ENCODE measurements around the gene TNRC18. TPM values are rescaled to one million over a fixed set of nuclear protein-coding genes. Genes with fewer than 3 reads are reported as not detected.

TNRC18 gene
- total RNA-seq, 2 experiments from 2014 or later = 12.2 to 64.2 TPM

GRCh38 chr7:5403442-5403841 lies 20.2 kb downstream of the TNRC18 start:
- no peak overlapping the region for H3K4me3 ChIP-seq (ENCODE audit: low read depth, low read length, poor library complexity, severe bottlenecking)
- no peak for TF ChIP-seq CTCF (conservative IDR thresholded peaks at IDR 0.05; ENCODE audit: low read length)
- no peak for TF ChIP-seq EZH2phosphoT487 (IDR thresholded peaks at IDR 0.05; ENCODE audit: borderline replicate concordance, low read depth, low read length)
- H3K79me2 ChIP-seq (ENCODE audit: insufficient read depth, low read depth, low read length) = no peaks in the 10 kb centered on the region
- no peak overlapping the region for H2AFZ ChIP-seq (ENCODE audit: low read length)
- no peak overlapping the region for H3K4me2 ChIP-seq (ENCODE audit: low read length)
- no peaks in the 10 kb centered on the region for H4K20me1 ChIP-seq (ENCODE audit: insufficient read depth, low read length)
- ChIA-PET POLR2A (interaction anchor here (1.2 kb wide), 1 partner anchor 24 kb away, joined by 7 read pairs; no protein-coding TSS in a partner anchor), CTCF (ENCODE audit: unreplicated experiment) (no interaction called here)
- H3K36me3 ChIP-seq (ENCODE audit: insufficient read depth, low read length) = no peaks in the 10 kb centered on the region
- no peaks in the 10 kb centered on the region for H3K4me1 ChIP-seq (ENCODE audit: insufficient read depth, low read length, poor library complexity, severe bottlenecking)
- no peaks in the 10 kb centered on the region for H3K9me3 ChIP-seq (ENCODE audit: low read length)
- DNase-seq (ENCODE audit: low spot score) = no peak
- H3K9me2 ChIP-seq (ENCODE audit: insufficient read depth, low read length) = no peaks in the 10 kb centered on the region
- intact Hi-C loops (cut with micrococcal nuclease; ENCODE audit: unreplicated experiment) = no loop called here
- no TSS peak for BruUV-seq (replicated peaks)
- H3K27ac ChIP-seq (ENCODE audit: low read depth, low read length, poor library complexity, severe bottlenecking) = no peak overlapping the region

DNA sequence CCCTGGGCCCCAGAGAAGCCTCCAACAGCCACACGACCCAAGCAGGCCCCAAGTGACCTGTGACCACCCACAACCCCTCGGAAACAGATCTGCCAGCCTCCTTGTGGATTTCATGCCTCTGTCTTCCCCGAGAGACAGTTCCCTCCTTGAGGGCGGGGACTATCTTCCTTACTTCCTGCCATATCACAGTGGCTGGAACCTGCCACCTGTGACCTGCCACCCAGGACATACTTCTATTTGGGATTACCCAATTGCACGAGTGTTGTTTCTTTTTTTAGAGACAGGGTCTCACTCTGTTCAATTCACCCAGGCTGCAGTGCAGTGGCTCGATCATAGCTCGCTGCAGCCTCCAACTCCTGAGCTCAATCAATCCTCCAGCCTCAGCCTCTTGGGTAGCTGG lies 25.9 kb downstream of the TNRC18 start:
- POLR2A ChIA-PET = interaction anchor here (0.5 to 1.5 kb wide), 4 partner anchors 9 to 259 kb away, joined by 3 to 6 read pairs (median 4); no protein-coding TSS in a partner anchor
- Histone ChIP-seq H2AFZ (ENCODE audit: low read length) (peak overlapping the region; percentile 82), H3K79me2 (ENCODE audit: insufficient read depth, low read depth, low read length) (peaks cover 8% of the 10 kb centered on the region; the same call in 1 of the 2 replicates)

More for the DNA sequence above, 25.9 kb downstream of the TNRC18 start:
- H3K9me2 ChIP-seq (ENCODE audit: insufficient read depth, low read length) = no peaks in the 10 kb centered on the region
- peak overlapping the region; percentile 83 for H3K4me3 ChIP-seq (ENCODE audit: low read depth, low read length, poor library complexity, severe bottlenecking)
- H3K9me3 ChIP-seq (ENCODE audit: low read length) = no peaks in the 10 kb centered on the region
- peak; percentile 32 for DNase-seq (ENCODE audit: low spot score)
- intact Hi-C loops (cut with micrococcal nuclease; ENCODE audit: unreplicated experiment) = loop anchor here (1.0 to 5.0 kb wide), 3 partner anchors 27 to 65 kb away; no protein-coding TSS in a partner anchor
- BruUV-seq (replicated peaks) = no TSS peak
- CTCF ChIA-PET (ENCODE audit: unreplicated experiment) = no interaction called here
- no peaks in the 10 kb centered on the region for H4K20me1 ChIP-seq (ENCODE audit: insufficient read depth, low read length)
- H3K27ac ChIP-seq (ENCODE audit: low read depth, low read length, poor library complexity, severe bottlenecking) = peak overlapping the region; percentile 70
- H3K4me1 ChIP-seq (ENCODE audit: insufficient read depth, low read length, poor library complexity, severe bottlenecking) = peaks cover 15% of the 10 kb centered on the region
- H3K36me3 ChIP-seq (ENCODE audit: insufficient read depth, low read length) = peaks cover 8% of the 10 kb centered on the region; the same call in 1 of the 2 replicates
- H3K4me2 ChIP-seq (ENCODE audit: low read length) = peak overlapping the region; percentile 87
- TF ChIP-seq CTCF (conservative IDR thresholded peaks at IDR 0.05; ENCODE audit: low read length) = no peak
- no peak for TF ChIP-seq EZH2phosphoT487 (IDR thresholded peaks at IDR 0.05; ENCODE audit: borderline replicate concordance, low read depth, low read length)
